IMR-90 (cell line): ENCODE measurements around the gene TTC1. TPM values are rescaled to one million over a fixed set of nuclear protein-coding genes. Genes with fewer than 3 reads are reported as not detected.

Experiments used
- ATAC-seq: fragments of 200-7000 bp; cut with Tn5 transposase; 2 replicates; pipeline ENCODE4 v1.9.1; 2020; ENCODE audit warnings: low read depth, mild to moderate bottlenecking, moderate library complexity
- BruUV-seq: library from RNA; stranded (reverse); fragments of 400-500 nt; replicated peaks from 2 replicates; lab custom pipeline; 2021; lab: Mats Ljungman, UMichigan
- CTCF ChIA-PET: fragments of 300-600 bp; formaldehyde crosslinking; extraction: SDS; loops from one replicate; lab custom pipeline; 2021; ENCODE audit warnings: antibody characterized with exemption; lab: Yijun Ruan, JAX
- POLR2A ChIA-PET: fragments of 300-600 bp; sonication (Branson Sonifier 250); formaldehyde crosslinking; loops from one replicate; lab custom pipeline; 2022; ENCODE audit warnings: antibody characterized with exemption; ENCODE audit not compliant: unreplicated experiment; lab: Charles Lee
- DNase-seq: peaks from one replicate; pipeline ENCODE4 v3.0.0; 2013
- H2AFZ ChIP-seq: replicated peaks from 2 replicates; pipeline ENCODE3; 2013; ENCODE audit warnings: low read length, mild to moderate bottlenecking; ENCODE audit not compliant: poor library complexity
- H2AK5ac ChIP-seq: 2 replicates; pipeline ENCODE4 v1.6.1; 2013; ENCODE audit warnings: low read depth, low read length, inconsistent platforms
- H2AK9ac ChIP-seq: replicated peaks from 2 replicates; pipeline ENCODE3; 2013; ENCODE audit warnings: mild to moderate bottlenecking, low read depth, low read length, moderate library complexity; ENCODE audit not compliant: poor library complexity
- H2BK120ac ChIP-seq: 2 replicates; pipeline ENCODE4 v1.6.1; 2013; ENCODE audit warnings: low read depth, low read length, inconsistent platforms
- H2BK15ac ChIP-seq: 3 replicates; pipeline ENCODE4 v1.6.1; 2013; ENCODE audit warnings: low read depth, low read length, inconsistent platforms
- H2BK20ac ChIP-seq: 2 replicates; pipeline ENCODE4 v1.6.1; 2013; ENCODE audit warnings: low read depth, mild to moderate bottlenecking, inconsistent platforms, low read length, moderate library complexity
- H2BK5ac ChIP-seq: 2 replicates; pipeline ENCODE4 v1.6.1; 2013; ENCODE audit warnings: mild to moderate bottlenecking, low read depth, low read length, inconsistent platforms; ENCODE audit not compliant: poor library complexity, severe bottlenecking
- H3K14ac ChIP-seq: replicated peaks from 2 replicates; pipeline ENCODE4 v1.6.1; 2013; ENCODE audit warnings: low read depth, low read length, inconsistent platforms
- H3K18ac ChIP-seq: 2 replicates; pipeline ENCODE4 v1.6.1; 2013; ENCODE audit warnings: low read depth, low read length, control low read depth
- H3K23ac ChIP-seq: 2 replicates; pipeline ENCODE4 v1.6.1; 2013; ENCODE audit warnings: low read depth, low read length, inconsistent platforms
- H3K27ac ChIP-seq: 2 replicates; pipeline ENCODE4 v1.5.1; 2013; ENCODE audit warnings: mild to moderate bottlenecking, control low read depth, low read length; ENCODE audit not compliant: insufficient read depth
- H3K27me3 ChIP-seq: 2 replicates; pipeline ENCODE4 v1.6.1; 2013; ENCODE audit warnings: low read length; ENCODE audit not compliant: control insufficient read depth, insufficient read depth
- H3K36me3 ChIP-seq: 2 replicates; pipeline ENCODE4 v1.6.1; 2013; ENCODE audit warnings: low read length, mixed read lengths; ENCODE audit not compliant: control insufficient read depth, insufficient read depth
- H3K4ac ChIP-seq: 2 replicates; pipeline ENCODE4 v1.6.1; 2013; ENCODE audit warnings: low read depth, low read length, inconsistent platforms
- H3K4me1 ChIP-seq: 2 replicates; pipeline ENCODE4 v1.6.1; 2013; ENCODE audit warnings: low read length, mixed read lengths; ENCODE audit not compliant: control insufficient read depth, insufficient read depth
- H3K4me2 ChIP-seq: 2 replicates; pipeline ENCODE4 v1.6.1; 2013; ENCODE audit warnings: low read depth, mild to moderate bottlenecking, control low read depth, low read length, moderate library complexity
- H3K4me3 ChIP-seq: 2 replicates; pipeline ENCODE4 v1.5.1; 2013; ENCODE audit warnings: low read depth, mild to moderate bottlenecking, control low read depth, low read length, moderate library complexity; ENCODE audit not compliant: insufficient read depth
- H3K56ac ChIP-seq: 2 replicates; pipeline ENCODE4 v1.6.1; 2013; ENCODE audit warnings: low read length, inconsistent platforms; ENCODE audit not compliant: insufficient read depth; ENCODE audit errors: extremely low read depth
- H3K79me1 ChIP-seq, 2 experiments: 2 replicates each; pipeline ENCODE4 v1.6.1; 2013; ENCODE audit warnings: low read length in 2 of 2, inconsistent platforms in 1 of 2, low read depth in 1 of 2
- H3K9ac ChIP-seq: 2 replicates; pipeline ENCODE4 v1.6.1; 2013; ENCODE audit warnings: low read depth, low read length, control low read depth
- H3K9me1 ChIP-seq: 2 replicates; pipeline ENCODE4 v1.6.1; 2013; ENCODE audit warnings: low read length, inconsistent platforms; ENCODE audit not compliant: insufficient read depth
- H3K9me3 ChIP-seq: 2 replicates; pipeline ENCODE4 v1.6.1; 2013; ENCODE audit warnings: low read length; ENCODE audit not compliant: control insufficient read depth, insufficient read depth
- H4K20me1 ChIP-seq: 2 replicates; pipeline ENCODE4 v1.6.1; 2013; ENCODE audit warnings: low read length, inconsistent platforms; ENCODE audit not compliant: insufficient read depth
- H4K5ac ChIP-seq: 2 replicates; pipeline ENCODE4 v1.6.1; 2013; ENCODE audit warnings: mild to moderate bottlenecking, low read depth, low read length, control low read depth
- H4K8ac ChIP-seq, 2 experiments: 2 replicates each; pipeline ENCODE4 v1.6.1; 2013; ENCODE audit warnings: low read depth in 2 of 2, low read length in 2 of 2, control low read depth in 1 of 2, inconsistent platforms in 1 of 2
- H4K91ac ChIP-seq: 2 replicates; pipeline ENCODE4 v1.6.1; 2013; ENCODE audit warnings: low read depth, low read length, inconsistent platforms; ENCODE audit not compliant: insufficient read depth
- BHLHE40 ChIP-seq: fragments of 150-350 bp; IDR thresholded peaks from 2 replicates; pipeline ENCODE4 v1.6.1; 2016; ENCODE audit warnings: mild to moderate bottlenecking, low read depth, low read length
- CEBPB ChIP-seq: IDR thresholded peaks from 2 replicates; pipeline ENCODE4 v1.6.1; 2012; ENCODE audit warnings: low read depth, low read length, improper control_type of control experiment
- CHD1 ChIP-seq: IDR thresholded peaks from 2 replicates; pipeline ENCODE4 v1.6.1; 2012; ENCODE audit warnings: low read depth, low read length, improper control_type of control experiment
- MAFK ChIP-seq: IDR thresholded peaks from 2 replicates; pipeline ENCODE4 v1.6.1; 2012; ENCODE audit warnings: low read depth, low read length, improper control_type of control experiment
- MAZ ChIP-seq: IDR thresholded peaks from 2 replicates; pipeline ENCODE4 v1.6.1; 2012; ENCODE audit warnings: low read depth, mild to moderate bottlenecking, low read length, improper control_type of control experiment, moderate library complexity, borderline replicate concordance
- MXI1 ChIP-seq: IDR thresholded peaks from 2 replicates; pipeline ENCODE4 v1.6.1; 2012; ENCODE audit warnings: low read depth, mild to moderate bottlenecking, low read length, moderate library complexity, borderline replicate concordance
- NFE2L2 ChIP-seq: fragments of 150-350 bp; IDR thresholded peaks from 2 replicates; pipeline ENCODE4 v1.6.1; 2016; ENCODE audit warnings: low read depth, mild to moderate bottlenecking, low read length
- POLR2A ChIP-seq: IDR thresholded peaks from 2 replicates; pipeline ENCODE4 v1.6.1; 2012; ENCODE audit warnings: mild to moderate bottlenecking, low read depth, low read length
- RAD21 ChIP-seq: IDR thresholded peaks from 2 replicates; pipeline ENCODE4 v1.6.1; 2012; ENCODE audit warnings: low read length, improper control_type of control experiment
- RFX5 ChIP-seq: IDR thresholded peaks from 2 replicates; pipeline ENCODE4 v1.8.0; 2012; ENCODE audit warnings: low read depth, mild to moderate bottlenecking, low read length, moderate library complexity
- SMC3 ChIP-seq: fragments of 150-350 bp; IDR thresholded peaks from 2 replicates; pipeline ENCODE4 v1.6.1; 2016; ENCODE audit warnings: low read depth, mild to moderate bottlenecking, antibody characterized with exemption, low read length, moderate library complexity
- dilution Hi-C: fragments of 300-500 bp; cut with HindIII; formaldehyde crosslinking; loops from one replicate; pipeline ENCODE4 v1.14.3; 2018; ENCODE audit warnings: low sequenced_read_pairs; ENCODE audit not compliant: unreplicated experiment
- in situ Hi-C: fragments of 300-500 bp; cut with MboI; formaldehyde crosslinking; loops from 3 replicates; pipeline ENCODE4 v1.14.3; 2019; ENCODE audit warnings: low sequenced_read_pairs, inconsistent platforms, mixed read lengths
- intact Hi-C: fragments of 100-400 bp; cut with micrococcal nuclease; formaldehyde crosslinking; loops from 2 replicates; pipeline ENCODE4 v1.10.0; 2022
- polyA plus RNA-seq, 3 experiments: library from polyadenylated mRNA; depleted of rRNA; stranded (reverse); fragments of >200 nt; gene quantifications; 2 replicates each; pipeline ENCODE4 v1.2.3, GENCODE V29; 2012; ENCODE audit warnings: low replicate concordance in 1 of 3
- total RNA-seq: library from RNA; depleted of rRNA; stranded (reverse); fragments of >200 nt; gene quantifications from 2 replicates; pipeline ENCODE4 v1.2.3, GENCODE V29; 2012
- TF ChIP-seq, protein P1 (sequence below): fragments of 150-350 bp; IDR thresholded peaks from 2 replicates; pipeline ENCODE4 v1.6.1; 2016; ENCODE audit warnings: low read depth, mild to moderate bottlenecking, low read length, moderate library complexity, borderline replicate concordance
- TF ChIP-seq, protein P2 (sequence below): fragments of 150-350 bp; IDR thresholded peaks from 2 replicates; pipeline ENCODE4 v1.6.1; 2017; ENCODE audit warnings: mild to moderate bottlenecking, antibody characterized with exemption, low read length, low read depth

Gene TTC1
- total and polyA plus RNA-seq, 2 of the 4 experiments (the other 2 are of a cell fraction), result 23.1 to 41.1 TPM

DNA sequence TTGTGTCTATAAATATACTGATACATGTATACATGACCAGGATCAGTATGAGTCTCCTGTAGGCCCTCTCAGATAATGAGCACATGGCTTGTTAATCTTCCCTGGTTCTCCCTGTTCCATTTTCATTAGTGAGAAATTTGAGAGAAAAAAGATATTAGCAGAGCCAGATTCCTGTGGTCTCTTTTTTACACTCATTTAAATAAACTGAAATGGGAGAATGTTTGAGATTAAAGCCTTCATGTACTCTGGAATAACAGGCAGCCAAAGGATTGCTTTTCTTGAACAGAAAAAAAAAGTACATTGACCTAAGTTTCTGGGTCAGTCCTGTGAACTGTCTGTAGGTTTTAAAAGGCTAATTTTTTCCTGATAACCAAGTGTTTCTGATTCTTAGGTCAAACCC is 66.1 kb downstream of the TTC1 start:
- Histone ChIP-seq H4K20me1 (no peaks in the 10 kb centered on the region), H3K9ac (no peak overlapping the region), H3K14ac (0 out of 2 replicates have a peak overlapping the region, but pooled peaks have one; percentile 14), H4K8ac (no peak overlapping the region), H3K27me3 (no peaks in the 10 kb centered on the region), H3K4me1 (peaks cover 5% of the 10 kb centered on the region), H4K91ac (no peak overlapping the region), H3K56ac (no peak overlapping the region), H3K9me1 (no peaks in the 10 kb centered on the region), H3K36me3 (peaks cover 6% of the 10 kb centered on the region), H3K9me3 (no peaks in the 10 kb centered on the region), H3K4me3 (no peak overlapping the region), H3K4ac (no peak overlapping the region), H2AK9ac (no peak overlapping the region), H2AFZ (no peak overlapping the region), H2BK20ac (no peak overlapping the region), H2BK15ac (no peak overlapping the region), H3K4me2 (no peak overlapping the region), H3K18ac (no peak overlapping the region), H3K23ac (no peak overlapping the region; the same call in 1 of the 2 replicates), H2BK5ac (no peak overlapping the region), H4K5ac (no peak overlapping the region), H2BK120ac (no peak overlapping the region), H3K79me1 (peaks cover 6 to 8% of the 10 kb centered on the region in 2 experiments), H2AK5ac (no peak overlapping the region), H3K27ac (no peak overlapping the region)
- ATAC-seq (peak; percentile 67), DNase-seq (peak; percentile 36)
- dilution Hi-C loops (no loop called here), intact Hi-C loops (loop anchor here (5.0 kb wide), 1 partner anchor 33 kb away; no protein-coding TSS in a partner anchor), in situ Hi-C loops (no loop called here)
- ChIA-PET CTCF (interaction anchor here (1.0 kb wide), 1 partner anchor 10 kb away, joined by 3 read pairs; no protein-coding TSS in a partner anchor), POLR2A (no interaction called here)
- TF ChIP-seq BHLHE40, result no peak
- TF ChIP-seq SMC3, result no peak
- no peak for TF ChIP-seq RFX5
- no peak for TF ChIP-seq RAD21
- TF ChIP-seq CEBPB, result no peak
- no peak for TF ChIP-seq MAFK
- TF ChIP-seq MAZ, result no peak
- no peak for TF ChIP-seq MXI1
- TF ChIP-seq, protein P1, sequence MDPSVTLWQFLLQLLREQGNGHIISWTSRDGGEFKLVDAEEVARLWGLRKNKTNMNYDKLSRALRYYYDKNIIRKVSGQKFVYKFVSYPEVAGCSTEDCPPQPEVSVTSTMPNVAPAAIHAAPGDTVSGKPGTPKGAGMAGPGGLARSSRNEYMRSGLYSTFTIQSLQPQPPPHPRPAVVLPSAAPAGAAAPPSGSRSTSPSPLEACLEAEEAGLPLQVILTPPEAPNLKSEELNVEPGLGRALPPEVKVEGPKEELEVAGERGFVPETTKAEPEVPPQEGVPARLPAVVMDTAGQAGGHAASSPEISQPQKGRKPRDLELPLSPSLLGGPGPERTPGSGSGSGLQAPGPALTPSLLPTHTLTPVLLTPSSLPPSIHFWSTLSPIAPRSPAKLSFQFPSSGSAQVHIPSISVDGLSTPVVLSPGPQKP, result no peak
- TF ChIP-seq POLR2A, result no peak
- TF ChIP-seq, protein P2, sequence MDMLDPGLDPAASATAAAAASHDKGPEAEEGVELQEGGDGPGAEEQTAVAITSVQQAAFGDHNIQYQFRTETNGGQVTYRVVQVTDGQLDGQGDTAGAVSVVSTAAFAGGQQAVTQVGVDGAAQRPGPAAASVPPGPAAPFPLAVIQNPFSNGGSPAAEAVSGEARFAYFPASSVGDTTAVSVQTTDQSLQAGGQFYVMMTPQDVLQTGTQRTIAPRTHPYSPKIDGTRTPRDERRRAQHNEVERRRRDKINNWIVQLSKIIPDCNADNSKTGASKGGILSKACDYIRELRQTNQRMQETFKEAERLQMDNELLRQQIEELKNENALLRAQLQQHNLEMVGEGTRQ, result no peak
- TF ChIP-seq NFE2L2, result no peak
- TF ChIP-seq CHD1, result no peak
- BruUV-seq, result no TSS peak
